ENCODE results near the gene VHLL. TPM values are rescaled to one million over a fixed set of nuclear protein-coding genes. Genes with fewer than 3 reads are reported as not detected.

The VHLL gene
- total RNA-seq, 1 experiment from 2014 or later = not detected

DNA sequence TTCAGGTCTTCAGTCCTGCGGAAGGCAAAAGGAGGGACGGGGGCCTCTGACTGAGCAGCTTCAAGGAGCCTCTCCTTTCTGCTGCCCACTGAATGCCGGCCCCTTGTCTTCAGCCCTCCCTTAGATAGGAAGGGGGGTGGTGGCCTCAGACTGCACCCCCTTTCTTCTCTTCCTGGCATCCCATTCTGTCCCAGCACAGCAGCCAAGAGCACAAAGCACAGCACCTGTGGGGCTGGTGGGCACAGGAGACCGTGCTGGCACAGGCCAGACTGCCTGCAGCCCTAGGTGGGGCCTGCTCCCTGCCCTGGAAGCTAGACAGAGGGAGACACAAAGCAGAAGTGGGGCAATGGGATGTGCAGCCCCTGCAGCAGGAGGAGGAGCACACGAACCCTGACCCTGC, 49.5 kb downstream of the VHLL start:
- H2BK120ac ChIP-seq (ENCODE audit: low read depth, low read length, poor library complexity, severe bottlenecking) = no peak overlapping the region
- Mint-ChIP-seq H3K27ac (peak overlapping the region in 1 of 3 experiments; percentile 61; a peak in 1 of 7 replicates), H3K4me3 (no peak overlapping the region), H3K4me1 (peaks cover 15 to 22% of the 10 kb centered on the region in 2 experiments), H3K36me3 (ENCODE audit: insufficient read depth in 1 of 3, low read depth in 3 of 3) (peaks cover 27 to 62% (median 51%) of the 10 kb centered on the region in 3 experiments; a peak in 6 of 7 replicates), H3K9me3 (no peaks in the 10 kb centered on the region), H3K27me3 (ENCODE audit: low read depth) (peaks cover 4% of the 10 kb centered on the region; the same call in 1 of the 2 replicates)
- peaks cover 3% of the 10 kb centered on the region for H3K23me2 ChIP-seq (ENCODE audit: insufficient read length, low read depth, low read length, poor library complexity, severe bottlenecking)
- no peak overlapping the region for H2BK12ac ChIP-seq (ENCODE audit: insufficient read length, low read depth, low read length)
- no peak overlapping the region for H3K18ac ChIP-seq (ENCODE audit: insufficient read length, low read depth, low read length)
- H3K27ac ChIP-seq (ENCODE audit: insufficient read length, low read depth, low read length) = no peak overlapping the region
- no peaks in the 10 kb centered on the region for H3K27me3 ChIP-seq (ENCODE audit: insufficient read depth, low read length)
- H3K79me1 ChIP-seq (ENCODE audit: insufficient read depth, low read depth, low read length, poor library complexity, severe bottlenecking) = no peaks in the 10 kb centered on the region
- no peak overlapping the region for H2AK5ac ChIP-seq (ENCODE audit: insufficient read length, low read length)
- H3T11ph ChIP-seq (ENCODE audit: low read length) = no peak overlapping the region
- no peak overlapping the region for H3K23ac ChIP-seq (ENCODE audit: insufficient read length, low read depth, low read length)
- H3K79me2 ChIP-seq (ENCODE audit: insufficient read depth, low read length) = no peaks in the 10 kb centered on the region
- H4K91ac ChIP-seq (ENCODE audit: insufficient read length, low read depth, low read length) = no peak overlapping the region
- no CpG with 5 or more reads among the region's 5 CpGs for WGBS (ENCODE audit: extremely low coverage, insufficient read length, low lambda C conversion rate)
- TF ChIP-seq, protein P1, sequence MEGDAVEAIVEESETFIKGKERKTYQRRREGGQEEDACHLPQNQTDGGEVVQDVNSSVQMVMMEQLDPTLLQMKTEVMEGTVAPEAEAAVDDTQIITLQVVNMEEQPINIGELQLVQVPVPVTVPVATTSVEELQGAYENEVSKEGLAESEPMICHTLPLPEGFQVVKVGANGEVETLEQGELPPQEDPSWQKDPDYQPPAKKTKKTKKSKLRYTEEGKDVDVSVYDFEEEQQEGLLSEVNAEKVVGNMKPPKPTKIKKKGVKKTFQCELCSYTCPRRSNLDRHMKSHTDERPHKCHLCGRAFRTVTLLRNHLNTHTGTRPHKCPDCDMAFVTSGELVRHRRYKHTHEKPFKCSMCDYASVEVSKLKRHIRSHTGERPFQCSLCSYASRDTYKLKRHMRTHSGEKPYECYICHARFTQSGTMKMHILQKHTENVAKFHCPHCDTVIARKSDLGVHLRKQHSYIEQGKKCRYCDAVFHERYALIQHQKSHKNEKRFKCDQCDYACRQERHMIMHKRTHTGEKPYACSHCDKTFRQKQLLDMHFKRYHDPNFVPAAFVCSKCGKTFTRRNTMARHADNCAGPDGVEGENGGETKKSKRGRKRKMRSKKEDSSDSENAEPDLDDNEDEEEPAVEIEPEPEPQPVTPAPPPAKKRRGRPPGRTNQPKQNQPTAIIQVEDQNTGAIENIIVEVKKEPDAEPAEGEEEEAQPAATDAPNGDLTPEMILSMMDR (conservative IDR thresholded peaks at IDR 0.05) = no peak
- H3K4me2 ChIP-seq (ENCODE audit: insufficient read depth, insufficient read length, low read length) = no peak overlapping the region
- H3K9ac ChIP-seq (ENCODE audit: extremely low read depth, insufficient read length, low read length) = no peak overlapping the region
- H3K4me1 ChIP-seq (ENCODE audit: insufficient read depth, low read length) = peaks cover 2% of the 10 kb centered on the region; the same call in 1 of the 2 replicates
- H3K56ac ChIP-seq (ENCODE audit: insufficient read length, low read depth, low read length) = no peak overlapping the region
- H4K5ac ChIP-seq (ENCODE audit: insufficient read length, low read depth, low read length) = no peak overlapping the region
- no peaks in the 10 kb centered on the region for H4K20me1 ChIP-seq (ENCODE audit: control insufficient read depth, insufficient read depth, insufficient read length)
- no peak for DNase-seq
- H3K14ac ChIP-seq (ENCODE audit: insufficient read depth, low read length) = no peak overlapping the region
- H2BK20ac ChIP-seq (ENCODE audit: low read depth, low read length, poor library complexity, severe bottlenecking) = no peak overlapping the region
- no peak overlapping the region for H2BK5ac ChIP-seq (ENCODE audit: insufficient read length, low read length)
- H2AFZ ChIP-seq (ENCODE audit: low read length) = no peak overlapping the region
- no peak overlapping the region for H2BK15ac ChIP-seq (ENCODE audit: low read depth, low read length)
- no peaks in the 10 kb centered on the region for H3K9me3 ChIP-seq (ENCODE audit: control insufficient read depth, low read depth, low read length)
- no peak overlapping the region for H4K8ac ChIP-seq (replicated peaks; ENCODE audit: insufficient read length, low read depth, low read length)
- H3K4ac ChIP-seq (ENCODE audit: low read depth, low read length) = no peak overlapping the region

Other genes starting within 250 kb of the VHLL start
- gene UBQLN4, start 245.5 kb downstream of the VHLL start, total RNA-seq (2021) = 45.6 and 49.4 TPM in 2 replicates
- 50.6 and 55.0 TPM in 2 replicates for gene LAMTOR2, start 244.5 kb downstream of the VHLL start, total RNA-seq (2021)
- gene RAB25, start 238.1 kb downstream of the VHLL start, total RNA-seq (2021) = 42.8 and 43.1 TPM in 2 replicates
- gene MEX3A, start 216.8 kb downstream of the VHLL start, total RNA-seq (2021) = 64.6 and 68.0 TPM in 2 replicates
- 51.0 and 52.7 TPM in 2 replicates for gene LMNA, start 184.6 kb downstream of the VHLL start, total RNA-seq (2021)
- gene SEMA4A, start 145.7 kb downstream of the VHLL start, total RNA-seq (2021) = 11.1 and 11.8 TPM in 2 replicates
- gene SLC25A44, start 105.2 kb downstream of the VHLL start, total RNA-seq (2021) = 40.2 and 47.4 TPM in 2 replicates
- gene PMF1, start 86.3 kb downstream of the VHLL start, total RNA-seq (2021) = 136 and 143 TPM in 2 replicates
- gene BGLAP, start 57.1 kb downstream of the VHLL start, total RNA-seq (2021) = 2.4 and 3.0 TPM in 2 replicates
- 14.6 and 15.8 TPM in 2 replicates for gene PAQR6, start 51.3 kb downstream of the VHLL start, total RNA-seq (2021)
- gene SMG5, start 16.5 kb downstream of the VHLL start, total RNA-seq (2021) = 100 and 103 TPM in 2 replicates
- gene TMEM79, start 15.0 kb downstream of the VHLL start, total RNA-seq (2021) = 2.1 and 2.6 TPM in 2 replicates
- 49.2 and 49.4 TPM in 2 replicates for gene GLMP, start 3.6 kb downstream of the VHLL start, total RNA-seq (2021)
- gene CCT3, start 39.0 kb upstream of the VHLL start, total RNA-seq (2021) = 515 and 524 TPM in 2 replicates
- gene TSACC, start 39.2 kb upstream of the VHLL start, total RNA-seq (2021) = 2.3 and 2.4 TPM in 2 replicates
- gene RHBG, start 69.9 kb upstream of the VHLL start, total RNA-seq (2021) = 1.4 and 1.5 TPM in 2 replicates
- gene MEF2D, start 201.5 kb upstream of the VHLL start, total RNA-seq (2021) = 18.7 and 20.8 TPM in 2 replicates